ENCODE results near the gene CAMTA1.

- no peak for TF ChIP-seq ZNF513 (tag by site-specific recombination; IDR thresholded peaks at IDR 0.05)
- no peak for TF ChIP-seq PRDM6 (tag by site-specific recombination; IDR thresholded peaks at IDR 0.05)
Measured at GRCh38 chr1:7557301-7557891, 772.1 kb downstream of the CAMTA1 start.

All from HEK293 (cell line).